Neuronal stem cell (in vitro differentiated cells): ENCODE measurements around the gene ATF5.
"Not testable (repeated sequence)": the region's sequence is repeated elsewhere in the genome, so short reads cannot be mapped to it uniquely, and the experiment has no call there.

Source experiments
- DNase-seq: peaks from one replicate; pipeline ENCODE4 v3.0.0-alpha.2; 2013; ENCODE audit warnings: low spot score
- H2AFZ ChIP-seq: one replicate; pipeline ENCODE4 v1.6.1; 2013; ENCODE audit warnings: mild to moderate bottlenecking, low read length, inconsistent platforms
- H2AK5ac ChIP-seq: 2 replicates; pipeline ENCODE4 v1.6.1; 2013; ENCODE audit warnings: low read depth, mild to moderate bottlenecking, inconsistent platforms, low read length, moderate library complexity, mixed read lengths
- H2BK120ac ChIP-seq: 2 replicates; pipeline ENCODE4 v1.6.1; 2013; ENCODE audit warnings: low read depth, mild to moderate bottlenecking, inconsistent platforms, low read length, moderate library complexity, mixed read lengths
- H2BK12ac ChIP-seq: one replicate; pipeline ENCODE4 v1.6.1; 2013; ENCODE audit warnings: low read length, inconsistent platforms
- H2BK15ac ChIP-seq: 2 replicates; pipeline ENCODE4 v1.6.1; 2013; ENCODE audit warnings: mild to moderate bottlenecking, low read length, inconsistent platforms, mixed read lengths
- H2BK5ac ChIP-seq: one replicate; pipeline ENCODE4 v1.6.1; 2013; ENCODE audit warnings: inconsistent platforms, mild to moderate bottlenecking, low read length, moderate library complexity
- H3K14ac ChIP-seq: one replicate; pipeline ENCODE4 v1.6.1; 2013; ENCODE audit warnings: low read length, inconsistent platforms
- H3K18ac ChIP-seq: 2 replicates; pipeline ENCODE4 v1.6.1; 2013; ENCODE audit warnings: low read length, inconsistent platforms
- H3K23ac ChIP-seq: 2 replicates; pipeline ENCODE4 v1.6.1; 2013; ENCODE audit warnings: low read depth, mild to moderate bottlenecking, mixed read lengths, low read length, inconsistent platforms; ENCODE audit not compliant: poor library complexity
- H3K27ac ChIP-seq: replicated peaks from 3 replicates; pipeline ENCODE4 v1.5.1; 2013; ENCODE audit warnings: low read length, inconsistent platforms
- H3K27me3 ChIP-seq, 3 experiments: 2 replicates each; pipeline ENCODE4 v1.6.1; 2013; ENCODE audit warnings: low read length in 3 of 3, mild to moderate bottlenecking in 2 of 3, inconsistent platforms in 1 of 3, low read depth in 1 of 3, mixed read lengths in 1 of 3, moderate library complexity in 1 of 3; ENCODE audit not compliant: control insufficient read depth in 3 of 3, insufficient read depth in 3 of 3
- H3K36me3 ChIP-seq, 2 donors: replicated peaks in 1 of 2; 2 replicates each; pipeline ENCODE4 v1.6.1; 2013; ENCODE audit warnings: low read length in 2 of 2; ENCODE audit not compliant: control insufficient read depth in 2 of 2, insufficient read depth in 2 of 2
- H3K4ac ChIP-seq: 2 replicates; pipeline ENCODE4 v1.6.1; 2013; ENCODE audit warnings: inconsistent platforms, mild to moderate bottlenecking, low read length, moderate library complexity
- H3K4me1 ChIP-seq, 2 donors: 1 replicate in 1 of 2; 2 replicates in 1 of 2; pipeline ENCODE4 v1.6.1; 2013; ENCODE audit warnings: low read length in 2 of 2, low read depth in 1 of 2; ENCODE audit not compliant: control insufficient read depth in 2 of 2, insufficient read depth in 1 of 2
- H3K4me2 ChIP-seq: one replicate; pipeline ENCODE4 v1.6.1; 2013; ENCODE audit warnings: mild to moderate bottlenecking, low read length, inconsistent platforms; ENCODE audit not compliant: insufficient read depth, poor library complexity, severe bottlenecking
- H3K4me3 ChIP-seq, 2 donors: 2 replicates each; pipeline ENCODE4 v1.5.1; 2013; ENCODE audit warnings: low read length in 2 of 2, mild to moderate bottlenecking in 2 of 2, inconsistent platforms in 1 of 2, moderate library complexity in 1 of 2
- H3K79me1 ChIP-seq: one replicate; pipeline ENCODE4 v1.6.1; 2013; ENCODE audit warnings: low read depth, mild to moderate bottlenecking, inconsistent platforms, low read length, moderate library complexity
- H3K9ac ChIP-seq: one replicate; pipeline ENCODE4 v1.6.1; 2013; ENCODE audit warnings: mild to moderate bottlenecking, low read depth, low read length, inconsistent platforms; ENCODE audit not compliant: poor library complexity
- H3K9me3 ChIP-seq, 2 donors: replicated peaks in 1 of 2; 2 replicates each; pipeline versions ENCODE3 to v1.6.1; 2013; ENCODE audit warnings: low read length in 2 of 2, mild to moderate bottlenecking in 2 of 2, inconsistent platforms in 1 of 2, low read depth in 1 of 2, mixed read lengths in 1 of 2, moderate library complexity in 1 of 2; ENCODE audit not compliant: control insufficient read depth in 2 of 2, insufficient read depth in 1 of 2
- H4K8ac ChIP-seq: one replicate; pipeline ENCODE4 v1.6.1; 2013; ENCODE audit warnings: low read depth, mild to moderate bottlenecking, inconsistent platforms, low read length, moderate library complexity
- H4K91ac ChIP-seq: one replicate; pipeline ENCODE4 v1.6.1; 2013; ENCODE audit warnings: low read length, low read depth, mild to moderate bottlenecking, inconsistent platforms; ENCODE audit not compliant: poor library complexity
- WGBS, 2 donors: extraction: QIAGEN DNeasy Blood & Tissue Kit; methylation state at CpG; one replicate each; pipeline ENCODE4 v1.1.7; 2013; ENCODE audit warnings: missing lambda C conversion rate in 2 of 2, mixed read lengths in 1 of 2; ENCODE audit not compliant: insufficient read length in 2 of 2, insufficient replicate concordance in 1 of 2; ENCODE audit errors: extremely low coverage in 2 of 2; 5-methylcytosine and 5-hydroxymethylcytosine counted together

ATF5 gene

DNA sequence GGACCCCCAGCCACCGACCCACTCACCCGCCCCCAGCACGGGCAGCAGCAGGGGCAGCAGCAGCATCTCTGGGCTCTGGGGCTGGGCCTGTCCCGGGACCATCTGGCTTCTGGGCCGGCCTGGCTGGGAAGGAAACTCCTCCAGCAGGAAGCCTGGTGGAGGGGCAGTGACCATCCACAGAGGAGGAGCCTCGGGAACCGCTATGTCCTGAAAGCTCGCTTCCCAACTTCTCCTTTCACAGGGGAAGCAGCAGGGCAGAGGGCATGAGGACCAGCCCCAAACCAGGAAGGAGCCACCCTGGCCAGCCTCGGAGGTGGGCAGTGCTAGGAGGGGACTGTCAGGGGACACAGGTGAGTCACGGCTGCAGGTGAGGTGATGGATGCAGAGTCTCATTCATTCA is 32.0 kb downstream of the ATF5 start, which contains the start of gene SIGLEC11:
Gene SIGLEC11, minus strand, starts transcription at position 193 of the 400 bp plus-strand sequence. Its CDS starts 91 bp downstream, at position 102.
- H3K23ac ChIP-seq, H2AFZ ChIP-seq, DNase-seq, H3K9me3 ChIP-seq, H4K91ac ChIP-seq, H3K18ac ChIP-seq, H3K27ac ChIP-seq, H3K4me3 ChIP-seq, H3K9ac ChIP-seq, H3K4ac ChIP-seq, H2BK12ac ChIP-seq, H2BK15ac ChIP-seq, H3K4me2 ChIP-seq, H4K8ac ChIP-seq, H3K4me1 ChIP-seq, H3K79me1 ChIP-seq, H2BK120ac ChIP-seq, H3K27me3 ChIP-seq, H2BK5ac ChIP-seq, H3K36me3 ChIP-seq, H3K14ac ChIP-seq, H2AK5ac ChIP-seq: not testable (repeated sequence)
- WGBS, 2 donors = no CpG with 5 or more reads among the region's 10 CpGs

GRCh38 chr19:49968279-49968922 is 39.4 kb downstream of the ATF5 start:
- H2BK5ac ChIP-seq = no peak overlapping the region
- no peak overlapping the region for H3K9ac ChIP-seq
- no peak overlapping the region for H2BK15ac ChIP-seq
- no peak for DNase-seq
- WGBS, 2 donors = no CpG with 5 or more reads among the region's 5 CpGs
- no peak overlapping the region for H2BK12ac ChIP-seq
- H2AK5ac ChIP-seq = no peak overlapping the region
- no peaks in the 10 kb centered on the region for H3K79me1 ChIP-seq
- no peak overlapping the region for H2AFZ ChIP-seq
- H4K91ac ChIP-seq = no peak overlapping the region
- H2BK120ac ChIP-seq = no peak overlapping the region
- H3K4me2 ChIP-seq = no peak overlapping the region
- H3K23ac ChIP-seq = no peak overlapping the region
- no peaks in the 10 kb centered on the region for H3K4me1 ChIP-seq
- no peak overlapping the region for H3K14ac ChIP-seq
- H3K18ac ChIP-seq = no peak overlapping the region
- no peak overlapping the region for H3K27ac ChIP-seq
- no peak overlapping the region for H4K8ac ChIP-seq
- H3K4ac ChIP-seq = no peak overlapping the region
- no peaks in the 10 kb centered on the region for H3K36me3 ChIP-seq
- H3K4me3 ChIP-seq = no peak overlapping the region
- H3K27me3 ChIP-seq = no peaks in the 10 kb centered on the region
- peaks cover 0 to 2% of the 10 kb centered on the region in 2 donors for H3K9me3 ChIP-seq

GRCh38 chr19:49969355-49969754 is 40.4 kb downstream of the ATF5 start:
- H3K4me3 ChIP-seq, H3K4ac ChIP-seq, H2AK5ac ChIP-seq, H3K4me1 ChIP-seq, H2BK12ac ChIP-seq, H2BK5ac ChIP-seq, H2BK120ac ChIP-seq, H3K9me3 ChIP-seq, H3K9ac ChIP-seq, H2AFZ ChIP-seq, H3K14ac ChIP-seq, H3K27me3 ChIP-seq, H3K4me2 ChIP-seq, H2BK15ac ChIP-seq, H3K27ac ChIP-seq, H4K8ac ChIP-seq, H3K79me1 ChIP-seq, DNase-seq, H3K36me3 ChIP-seq, H3K18ac ChIP-seq, H3K23ac ChIP-seq, H4K91ac ChIP-seq: not testable (repeated sequence)
- no CpG with 5 or more reads among the region's 9 CpGs for whole genome bisulfite sequencing, 2 donors

DNA sequence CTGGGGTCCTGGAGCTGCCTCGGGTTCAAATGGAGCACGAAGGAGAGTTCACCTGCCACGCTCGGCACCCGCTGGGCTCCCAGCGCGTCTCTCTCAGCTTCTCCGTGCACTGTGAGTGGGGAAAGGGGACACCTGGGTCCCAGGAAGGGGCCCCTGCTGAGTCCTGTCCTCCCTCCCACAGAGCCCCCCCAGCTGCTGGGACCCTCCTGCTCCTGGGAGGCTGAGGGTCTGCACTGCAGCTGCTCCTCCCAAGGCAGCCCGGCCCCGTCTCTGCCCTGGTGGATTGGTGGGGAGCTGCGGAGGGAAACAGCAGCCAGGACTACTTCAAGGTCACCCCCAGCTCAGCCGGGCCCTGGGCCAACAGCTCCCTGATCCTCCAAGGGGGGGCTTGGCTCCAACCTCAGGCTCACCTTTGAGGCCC is 43.0 kb downstream of the ATF5 start:
- DNase-seq = no peak
- H2BK120ac ChIP-seq = no peak overlapping the region
- no CpG with 5 or more reads among the region's 12 CpGs for WGBS, 2 donors
- no peaks in the 10 kb centered on the region for H3K27me3 ChIP-seq
- H3K9ac ChIP-seq = no peak overlapping the region
- no peak overlapping the region for H3K4me3 ChIP-seq
- H3K36me3 ChIP-seq = peaks cover 0 to 2% of the 10 kb centered on the region in 2 donors
- H3K27ac ChIP-seq = no peak overlapping the region
- H3K18ac ChIP-seq = no peak overlapping the region
- H2AK5ac ChIP-seq = no peak overlapping the region
- H2BK5ac ChIP-seq = peak overlapping the region; percentile 24
- H3K4ac ChIP-seq = no peak overlapping the region
- no peak overlapping the region for H3K14ac ChIP-seq
- no peak overlapping the region for H3K23ac ChIP-seq
- H3K79me1 ChIP-seq = no peaks in the 10 kb centered on the region
- H3K4me2 ChIP-seq = no peak overlapping the region
- no peaks in the 10 kb centered on the region for H3K9me3 ChIP-seq
- no peak overlapping the region for H2BK12ac ChIP-seq
- no peak overlapping the region for H4K8ac ChIP-seq
- no peak overlapping the region for H2BK15ac ChIP-seq
- no peak overlapping the region for H2AFZ ChIP-seq
- H4K91ac ChIP-seq = no peak overlapping the region
- no peaks in the 10 kb centered on the region for H3K4me1 ChIP-seq
